ENCODE data around the gene RGCC.

The RGCC gene

GRCh38 chr13:41465898-41466320, 8.6 kb downstream of the RGCC start:
- Histone ChIP-seq H4K8ac (ENCODE audit: low read length) (peak overlapping the region; percentile 76), H2BK5ac (ENCODE audit: low read depth, low read length, poor library complexity, severe bottlenecking) (no peak overlapping the region), H3K23ac (ENCODE audit: low read length in 2 of 2) (no peak overlapping the region), H2AFZ (ENCODE audit: low read depth, low read length) (no peak overlapping the region), H2BK15ac (ENCODE audit: low read depth, poor library complexity, severe bottlenecking) (no peak overlapping the region), H3K9ac (ENCODE audit: low read length) (no peak overlapping the region), H2AK5ac (ENCODE audit: low read length, severe bottlenecking) (no peak overlapping the region), H3K14ac (ENCODE audit: low read length in 2 of 2) (peak overlapping the region in 1 of 2 experiments; percentile 2), H3K4me1 (ENCODE audit: control insufficient read depth, insufficient read depth, low read depth, low read length) (peaks cover 18% of the 10 kb centered on the region), H3K36me3 (ENCODE audit: control insufficient read depth in 1 of 2, insufficient read depth in 2 of 2, low read depth in 1 of 2, low read length in 2 of 2) (peaks cover 0 to 71% of the 10 kb centered on the region in 2 experiments), H3K79me1 (replicated peaks; ENCODE audit: low read length, poor library complexity, severe bottlenecking) (peaks cover 5% of the 10 kb centered on the region), H4K91ac (ENCODE audit: low read length) (peak overlapping the region; percentile 74), H2BK12ac (ENCODE audit: low read length in 2 of 2) (peak overlapping the region in 1 of 2 experiments; percentile 56), H2BK120ac (ENCODE audit: low read depth, low read length) (no peak overlapping the region), H3K4me2 (ENCODE audit: low read length, poor library complexity, severe bottlenecking) (no peak overlapping the region), H3K4me3 (ENCODE audit: insufficient read depth in 1 of 2, low read depth in 1 of 2, low read length in 2 of 2) (no peak overlapping the region), H3K9me3 (ENCODE audit: control insufficient read depth, low read length) (no peaks in the 10 kb centered on the region), H3K27ac (ENCODE audit: low read length, poor library complexity, severe bottlenecking) (no peak overlapping the region), H3K18ac (ENCODE audit: low read depth in 1 of 2, low read length in 2 of 2) (peak overlapping the region in 1 of 2 experiments; percentile 63), H3K27me3 (ENCODE audit: control insufficient read depth in 1 of 2, insufficient read depth in 1 of 2, low read length in 2 of 2) (no peaks in the 10 kb centered on the region), H3K4ac (ENCODE audit: low read depth in 1 of 2, low read length in 2 of 2) (no peak overlapping the region)
- WGBS: 98% methylated on average over 1 of the region's 1 CpG
- no peak for DNase-seq

- 35% methylated on average over 2 of the region's 2 CpGs for WGBS
- Histone ChIP-seq H3K18ac (ENCODE audit: low read depth in 1 of 2, low read length in 2 of 2) (no peak overlapping the region), H4K91ac (ENCODE audit: low read length) (no peak overlapping the region), H3K4me1 (ENCODE audit: control insufficient read depth, insufficient read depth, low read depth, low read length) (peaks cover 18% of the 10 kb centered on the region), H3K23ac (ENCODE audit: low read length in 2 of 2) (no peak overlapping the region), H2BK5ac (ENCODE audit: low read depth, low read length, poor library complexity, severe bottlenecking) (no peak overlapping the region), H3K14ac (ENCODE audit: low read length in 2 of 2) (no peak overlapping the region), H3K79me1 (replicated peaks; ENCODE audit: low read length, poor library complexity, severe bottlenecking) (peaks cover 2% of the 10 kb centered on the region), H3K4me3 (ENCODE audit: insufficient read depth in 1 of 2, low read depth in 1 of 2, low read length in 2 of 2) (no peak overlapping the region), H3K36me3 (ENCODE audit: control insufficient read depth in 1 of 2, insufficient read depth in 2 of 2, low read depth in 1 of 2, low read length in 2 of 2) (peaks cover 0 to 59% of the 10 kb centered on the region in 2 experiments), H2AFZ (ENCODE audit: low read depth, low read length) (no peak overlapping the region), H3K4me2 (ENCODE audit: low read length, poor library complexity, severe bottlenecking) (no peak overlapping the region), H2BK120ac (ENCODE audit: low read depth, low read length) (no peak overlapping the region), H2BK12ac (ENCODE audit: low read length in 2 of 2) (no peak overlapping the region), H2AK5ac (ENCODE audit: low read length, severe bottlenecking) (no peak overlapping the region), H3K9me3 (ENCODE audit: control insufficient read depth, low read length) (no peaks in the 10 kb centered on the region), H3K4ac (ENCODE audit: low read depth in 1 of 2, low read length in 2 of 2) (no peak overlapping the region), H3K27ac (ENCODE audit: low read length, poor library complexity, severe bottlenecking) (no peak overlapping the region), H4K8ac (ENCODE audit: low read length) (no peak overlapping the region), H3K9ac (ENCODE audit: low read length) (no peak overlapping the region), H3K27me3 (ENCODE audit: control insufficient read depth in 1 of 2, insufficient read depth in 1 of 2, low read length in 2 of 2) (no peaks in the 10 kb centered on the region), H2BK15ac (ENCODE audit: low read depth, poor library complexity, severe bottlenecking) (no peak overlapping the region)
- no peak for DNase-seq
Measured at GRCh38 chr13:41467425-41467945, 10.1 kb downstream of the RGCC start.

DNA sequence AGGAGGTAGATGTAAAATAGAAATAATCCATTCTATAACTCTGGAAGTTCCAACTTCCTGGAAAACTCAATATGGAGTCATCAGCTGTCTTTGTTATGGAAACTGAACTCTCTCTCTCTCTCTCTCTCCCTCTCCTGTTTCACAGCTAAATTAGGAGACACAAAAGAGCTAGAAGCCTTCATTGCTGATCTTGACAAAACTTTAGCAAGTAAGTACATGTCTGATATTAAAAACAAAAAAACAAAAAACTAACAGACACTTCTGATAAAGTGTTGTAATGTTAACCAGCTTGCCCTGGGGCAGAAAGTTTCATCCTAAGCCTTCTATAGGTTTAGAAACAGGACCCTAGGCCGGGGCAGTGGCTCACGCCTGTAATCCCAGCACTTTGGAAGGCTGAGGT, 11.3 kb downstream of the RGCC start:
- Histone ChIP-seq H3K36me3 (ENCODE audit: control insufficient read depth in 1 of 2, insufficient read depth in 2 of 2, low read depth in 1 of 2, low read length in 2 of 2) (peaks cover 0 to 56% of the 10 kb centered on the region in 2 experiments), H3K14ac (ENCODE audit: low read length in 2 of 2) (no peak overlapping the region), H2AFZ (ENCODE audit: low read depth, low read length) (no peak overlapping the region), H3K27me3 (ENCODE audit: control insufficient read depth in 1 of 2, insufficient read depth in 1 of 2, low read length in 2 of 2) (no peaks in the 10 kb centered on the region), H3K27ac (ENCODE audit: low read length, poor library complexity, severe bottlenecking) (no peak overlapping the region), H3K23ac (ENCODE audit: low read length in 2 of 2) (no peak overlapping the region), H2BK15ac (ENCODE audit: low read depth, poor library complexity, severe bottlenecking) (no peak overlapping the region), H3K18ac (ENCODE audit: low read depth in 1 of 2, low read length in 2 of 2) (no peak overlapping the region), H3K9ac (ENCODE audit: low read length) (no peak overlapping the region), H3K4me1 (ENCODE audit: control insufficient read depth, insufficient read depth, low read depth, low read length) (peaks cover 16% of the 10 kb centered on the region), H3K4ac (ENCODE audit: low read depth in 1 of 2, low read length in 2 of 2) (no peak overlapping the region), H2BK120ac (ENCODE audit: low read depth, low read length) (no peak overlapping the region), H4K8ac (ENCODE audit: low read length) (no peak overlapping the region), H2BK5ac (ENCODE audit: low read depth, low read length, poor library complexity, severe bottlenecking) (no peak overlapping the region), H2AK5ac (ENCODE audit: low read length, severe bottlenecking) (no peak overlapping the region), H3K4me2 (ENCODE audit: low read length, poor library complexity, severe bottlenecking) (no peak overlapping the region), H3K4me3 (ENCODE audit: insufficient read depth in 1 of 2, low read depth in 1 of 2, low read length in 2 of 2) (no peak overlapping the region), H3K79me1 (replicated peaks; ENCODE audit: low read length, poor library complexity, severe bottlenecking) (peaks cover 2% of the 10 kb centered on the region), H4K91ac (ENCODE audit: low read length) (no peak overlapping the region), H3K9me3 (ENCODE audit: control insufficient read depth, low read length) (no peaks in the 10 kb centered on the region), H2BK12ac (ENCODE audit: low read length in 2 of 2) (no peak overlapping the region)
- DNase-seq: no peak
- WGBS: 100% methylated on average over 1 of the region's 2 CpGs

DNA sequence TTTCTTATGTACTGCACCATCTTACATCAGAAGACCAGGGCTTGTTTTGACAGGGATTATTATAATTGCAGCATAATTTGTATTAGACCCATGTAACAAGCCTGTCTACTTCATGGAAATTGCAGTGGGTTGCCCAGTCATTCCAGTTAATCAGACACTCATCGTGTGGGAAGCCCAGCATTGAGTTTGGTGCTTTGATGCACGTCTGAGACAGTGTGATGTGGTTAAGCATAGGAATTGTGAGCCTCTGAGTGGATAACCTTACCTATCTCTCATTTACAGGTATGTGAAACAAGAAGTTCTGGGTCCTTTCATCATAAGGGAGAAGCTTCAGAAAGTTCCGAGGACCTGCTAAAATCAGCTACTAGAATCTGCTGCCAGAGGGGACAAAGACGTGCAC, 12.8 kb downstream of the RGCC start:
- WGBS: 88% methylated on average over 3 of the region's 4 CpGs
- H2AFZ ChIP-seq (ENCODE audit: low read depth, low read length): no peak overlapping the region
- peaks cover 0 to 44% of the 10 kb centered on the region in 2 experiments for H3K36me3 ChIP-seq (ENCODE audit: control insufficient read depth in 1 of 2, insufficient read depth in 2 of 2, low read depth in 1 of 2, low read length in 2 of 2)
- DNase-seq: no peak
- no peaks in the 10 kb centered on the region for H3K27me3 ChIP-seq (ENCODE audit: control insufficient read depth in 1 of 2, insufficient read depth in 1 of 2, low read length in 2 of 2)
- no peak overlapping the region for H2AK5ac ChIP-seq (ENCODE audit: low read length, severe bottlenecking)
- H4K91ac ChIP-seq (ENCODE audit: low read length): no peak overlapping the region
- H3K27ac ChIP-seq (ENCODE audit: low read length, poor library complexity, severe bottlenecking): no peak overlapping the region
- H2BK15ac ChIP-seq (ENCODE audit: low read depth, poor library complexity, severe bottlenecking): no peak overlapping the region
- H3K4me1 ChIP-seq (ENCODE audit: control insufficient read depth, insufficient read depth, low read depth, low read length): peaks cover 3% of the 10 kb centered on the region
- H2BK12ac ChIP-seq (ENCODE audit: low read length in 2 of 2): no peak overlapping the region
- no peak overlapping the region for H3K23ac ChIP-seq (ENCODE audit: low read length in 2 of 2)
- no peak overlapping the region for H3K14ac ChIP-seq (ENCODE audit: low read length in 2 of 2)
- H2BK120ac ChIP-seq (ENCODE audit: low read depth, low read length): no peak overlapping the region
- peaks cover 4% of the 10 kb centered on the region for H3K9me3 ChIP-seq (ENCODE audit: control insufficient read depth, low read length)
- H3K4ac ChIP-seq (ENCODE audit: low read depth in 1 of 2, low read length in 2 of 2): no peak overlapping the region
- H3K4me3 ChIP-seq (ENCODE audit: insufficient read depth in 1 of 2, low read depth in 1 of 2, low read length in 2 of 2): no peak overlapping the region
- H2BK5ac ChIP-seq (ENCODE audit: low read depth, low read length, poor library complexity, severe bottlenecking): no peak overlapping the region
- no peak overlapping the region for H4K8ac ChIP-seq (ENCODE audit: low read length)
- no peak overlapping the region for H3K9ac ChIP-seq (ENCODE audit: low read length)
- no peak overlapping the region for H3K4me2 ChIP-seq (ENCODE audit: low read length, poor library complexity, severe bottlenecking)
- H3K18ac ChIP-seq (ENCODE audit: low read depth in 1 of 2, low read length in 2 of 2): no peak overlapping the region
- no peaks in the 10 kb centered on the region for H3K79me1 ChIP-seq (replicated peaks; ENCODE audit: low read length, poor library complexity, severe bottlenecking)

All from mesenchymal stem cell (in vitro differentiated cells and primary cell).